ENCODE measurements around the gene TINCR. TPM values are rescaled to one million over a fixed set of nuclear protein-coding genes. Genes with fewer than 3 reads are reported as not detected.

The TINCR gene
- total RNA-seq, 1 donor: not detected

GRCh38 chr19:5607318-5608275 lies 39.8 kb upstream of the TINCR start:
- no peak overlapping the region for H3K4me3 ChIP-seq (ENCODE audit: low read depth, low read length)
- TF ChIP-seq CTCF (IDR thresholded peaks at IDR 0.05; ENCODE audit: insufficient read depth, low read depth, low read length): no peak
- DNase-seq (ENCODE audit: low read depth): no peak

GRCh38 chr19:5605362-5605761 lies 37.6 kb upstream of the TINCR start:
- no peak for TF ChIP-seq CTCF (IDR thresholded peaks at IDR 0.05; ENCODE audit: insufficient read depth, low read depth, low read length)
- no peak overlapping the region for H3K4me3 ChIP-seq (ENCODE audit: low read depth, low read length)
- no peak for DNase-seq (ENCODE audit: low read depth)

- no peak for DNase-seq (ENCODE audit: low read depth)
Observed at GRCh38 chr19:5603626-5604025, 35.9 kb upstream of the TINCR start.

GRCh38 chr19:5600797-5601196 lies 33.0 kb upstream of the TINCR start:
- no peak for TF ChIP-seq CTCF (IDR thresholded peaks at IDR 0.05; ENCODE audit: insufficient read depth, low read depth, low read length)
- no peak for DNase-seq (ENCODE audit: low read depth)
- no peak overlapping the region for H3K4me3 ChIP-seq (ENCODE audit: low read depth, low read length)

More at GRCh38 chr19:5603626-5604025, 35.9 kb upstream of the TINCR start:
- TF ChIP-seq CTCF (IDR thresholded peaks at IDR 0.05; ENCODE audit: insufficient read depth, low read depth, low read length): no peak
- no peak overlapping the region for H3K4me3 ChIP-seq (ENCODE audit: low read depth, low read length)

- no peak for DNase-seq (ENCODE audit: low read depth)
- TF ChIP-seq CTCF (IDR thresholded peaks at IDR 0.05; ENCODE audit: insufficient read depth, low read depth, low read length): no peak
- H3K4me3 ChIP-seq (ENCODE audit: low read depth, low read length): no peak overlapping the region
Observed at GRCh38 chr19:5595745-5596144, 28.0 kb upstream of the TINCR start.

- no peak for TF ChIP-seq CTCF (IDR thresholded peaks at IDR 0.05; ENCODE audit: insufficient read depth, low read depth, low read length)
- no peak for DNase-seq (ENCODE audit: low read depth)
- H3K4me3 ChIP-seq (ENCODE audit: low read depth, low read length): no peak overlapping the region
Observed at GRCh38 chr19:5595129-5595528, 27.4 kb upstream of the TINCR start.
